NCI-H2171 (cell line): Measurements from ENCODE around the gene CD82.
"Not testable (repeated sequence)": the region's sequence is repeated elsewhere in the genome, so short reads cannot be mapped to it uniquely, and the experiment has no call there.

ENCODE experiments used
- DNase-seq: peaks from one replicate; lab custom pipeline; 2025; lab: John Stamatoyannopoulos, UW

CD82 gene

GRCh38 chr11:44559940-44560300 lies 5.5 kb upstream of the CD82 start:
- not testable (repeated sequence) for DNase-seq

DNA sequence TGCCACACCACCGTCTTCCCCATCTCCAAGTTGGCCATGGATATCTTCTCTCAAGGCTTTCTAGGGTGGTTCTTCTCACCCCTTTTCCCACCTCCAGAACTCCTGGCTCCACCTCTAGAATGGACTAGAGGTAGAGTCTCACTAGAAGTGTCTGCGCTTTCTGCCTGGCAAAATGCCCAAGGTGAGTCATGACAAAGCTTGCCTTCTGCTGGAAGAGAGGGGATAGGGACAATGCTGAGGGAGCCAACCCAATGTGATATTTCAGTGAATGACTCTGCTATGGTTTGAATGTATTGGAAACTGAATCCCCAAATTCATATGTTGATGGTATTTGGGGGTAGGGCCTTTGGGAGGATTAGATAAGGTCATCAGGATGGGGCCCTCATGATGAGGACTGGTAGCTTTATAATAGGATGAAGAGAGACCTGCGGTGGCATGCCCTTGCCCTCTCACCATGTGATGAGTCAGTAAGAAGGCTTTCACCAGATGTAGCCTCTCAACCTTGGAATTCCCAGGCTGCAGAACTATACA lies 4.1 kb upstream of the CD82 start:
- DNase-seq = no peak

DNA sequence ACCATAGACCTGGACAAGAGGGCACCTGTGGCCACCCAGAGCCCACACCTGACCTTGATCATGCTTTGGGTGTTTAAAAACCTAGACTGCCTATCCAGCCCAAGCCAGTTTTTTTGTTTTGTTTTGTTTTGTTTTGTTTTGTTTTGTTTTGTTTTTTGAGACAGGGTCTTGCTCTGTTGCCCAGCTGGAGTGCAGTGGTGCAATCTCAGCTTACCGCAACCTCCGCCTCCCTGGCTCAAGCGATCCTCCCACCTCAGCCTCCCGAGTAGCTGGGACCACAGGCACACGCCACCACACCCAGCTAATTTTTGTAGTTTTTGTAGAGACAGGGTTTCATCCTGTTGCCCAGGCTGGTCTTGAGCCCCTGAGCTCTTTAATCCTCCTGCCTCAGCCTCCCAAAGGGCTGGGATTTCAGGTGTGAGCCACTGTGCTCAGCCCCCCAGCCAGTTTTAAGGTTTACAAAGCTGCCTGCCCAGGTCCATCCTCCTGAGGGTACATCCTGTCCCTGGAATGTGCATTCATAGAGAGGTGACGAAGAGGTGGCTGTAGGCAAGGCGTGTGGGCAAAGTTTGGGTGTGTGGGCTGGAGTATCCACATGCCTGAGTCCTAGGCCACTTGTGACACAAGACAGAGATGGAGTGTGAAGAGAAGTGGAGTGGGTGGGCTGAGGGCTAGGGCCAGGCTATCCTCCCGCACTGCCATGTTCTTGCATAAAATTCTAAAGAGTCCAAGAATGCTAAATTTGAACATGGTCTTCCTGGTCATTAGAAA lies 3.3 kb upstream of the CD82 start:
- DNase-seq = no peak

- DNase-seq = no peak
These were observed 2.5 kb upstream of the CD82 start for GRCh38 chr11:44562845-44563460.

DNA sequence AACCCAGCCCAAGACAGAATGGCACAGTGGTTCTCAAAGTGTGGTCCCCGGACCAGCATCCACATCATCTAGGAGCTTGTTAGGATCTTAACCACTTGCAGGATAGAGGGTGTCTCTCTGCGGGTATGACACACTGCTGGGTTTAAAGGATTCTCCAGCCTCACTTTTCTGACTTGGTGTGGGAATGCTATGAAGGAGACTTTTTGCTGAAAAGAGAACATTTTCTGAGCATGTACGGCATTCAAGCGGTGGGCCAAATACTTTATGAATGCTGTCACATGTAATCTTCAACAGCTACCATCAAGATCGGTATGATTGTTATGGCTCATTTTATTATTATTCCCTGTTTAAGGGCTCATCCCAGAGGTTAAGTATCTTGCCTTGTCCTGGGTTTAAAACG lies 1.8 kb upstream of the CD82 start:
- DNase-seq = no peak

DNA sequence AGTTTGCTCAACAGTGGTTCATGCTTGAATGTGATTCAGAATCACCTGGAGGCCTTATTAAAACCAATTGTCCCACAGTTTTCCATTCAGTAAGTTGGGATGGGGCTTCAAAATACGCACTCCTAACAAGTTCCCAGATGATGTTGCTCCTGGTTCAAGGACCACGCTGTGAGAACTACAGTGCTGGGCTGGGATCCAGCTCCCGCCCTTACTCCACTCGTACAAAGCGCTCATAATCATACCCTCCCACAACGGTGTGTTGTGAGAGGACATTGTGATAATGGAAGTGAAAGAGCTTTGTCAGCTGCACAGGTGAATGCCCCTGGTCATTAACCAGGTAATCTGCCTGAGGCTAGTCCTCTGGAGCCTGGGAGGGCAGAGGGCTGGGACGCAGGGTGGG lies 1.3 kb upstream of the CD82 start:
- no peak for DNase-seq

- peak; percentile 45 for DNase-seq
These were observed 723 bp upstream of the CD82 start for GRCh38 chr11:44564670-44565210.

- DNase-seq = no peak
These were observed 788 bp downstream of the CD82 start for GRCh38 chr11:44565953-44566949.

DNA sequence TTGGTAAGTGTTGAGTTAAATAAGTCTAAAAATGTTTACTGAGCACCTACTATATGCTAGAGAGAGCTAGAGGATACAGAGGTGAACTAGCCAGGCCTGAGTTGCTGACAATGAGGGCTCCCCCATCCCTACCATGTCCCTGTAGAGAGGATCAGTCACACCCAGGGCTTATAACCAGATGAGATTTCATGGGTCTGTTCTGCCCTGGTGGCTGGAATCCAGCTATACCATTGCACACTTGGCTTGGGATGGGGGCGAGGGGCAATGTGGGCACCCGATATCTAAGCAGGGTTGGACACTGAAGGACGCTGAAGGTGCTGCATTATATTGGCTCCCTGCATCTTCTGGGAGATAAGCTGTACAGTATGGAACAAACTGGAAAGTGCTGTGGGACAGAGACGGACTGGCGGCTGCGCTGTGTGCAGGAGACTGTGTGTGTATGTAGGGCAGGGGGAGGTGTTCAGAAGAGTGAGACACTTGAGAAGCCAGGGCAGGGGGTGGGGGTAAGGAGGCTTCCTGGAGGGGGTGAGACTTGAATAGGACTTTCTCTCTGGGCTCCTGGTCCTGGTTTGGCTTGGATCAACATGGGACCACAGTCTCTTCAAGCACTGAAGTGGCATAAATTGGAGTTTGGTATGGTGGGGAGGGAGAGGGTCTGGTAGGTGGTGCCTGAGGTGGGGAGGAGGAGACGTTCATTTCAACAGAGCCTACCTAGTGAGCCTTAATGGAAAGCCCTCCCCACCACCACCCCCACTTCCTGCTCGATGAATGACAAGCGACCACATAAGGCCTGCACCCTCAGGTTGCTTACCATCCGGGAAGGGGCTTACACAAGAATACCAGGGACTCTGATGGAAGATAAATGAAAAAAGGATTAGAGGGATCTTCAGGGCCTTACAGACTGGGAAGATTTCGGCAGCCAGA lies 1.8 kb downstream of the CD82 start:
- DNase-seq = no peak

- DNase-seq = no peak
These were observed 2.4 kb downstream of the CD82 start for GRCh38 chr11:44567876-44568256.

- no peak for DNase-seq
These were observed 2.8 kb downstream of the CD82 start for GRCh38 chr11:44568331-44568657.

DNA sequence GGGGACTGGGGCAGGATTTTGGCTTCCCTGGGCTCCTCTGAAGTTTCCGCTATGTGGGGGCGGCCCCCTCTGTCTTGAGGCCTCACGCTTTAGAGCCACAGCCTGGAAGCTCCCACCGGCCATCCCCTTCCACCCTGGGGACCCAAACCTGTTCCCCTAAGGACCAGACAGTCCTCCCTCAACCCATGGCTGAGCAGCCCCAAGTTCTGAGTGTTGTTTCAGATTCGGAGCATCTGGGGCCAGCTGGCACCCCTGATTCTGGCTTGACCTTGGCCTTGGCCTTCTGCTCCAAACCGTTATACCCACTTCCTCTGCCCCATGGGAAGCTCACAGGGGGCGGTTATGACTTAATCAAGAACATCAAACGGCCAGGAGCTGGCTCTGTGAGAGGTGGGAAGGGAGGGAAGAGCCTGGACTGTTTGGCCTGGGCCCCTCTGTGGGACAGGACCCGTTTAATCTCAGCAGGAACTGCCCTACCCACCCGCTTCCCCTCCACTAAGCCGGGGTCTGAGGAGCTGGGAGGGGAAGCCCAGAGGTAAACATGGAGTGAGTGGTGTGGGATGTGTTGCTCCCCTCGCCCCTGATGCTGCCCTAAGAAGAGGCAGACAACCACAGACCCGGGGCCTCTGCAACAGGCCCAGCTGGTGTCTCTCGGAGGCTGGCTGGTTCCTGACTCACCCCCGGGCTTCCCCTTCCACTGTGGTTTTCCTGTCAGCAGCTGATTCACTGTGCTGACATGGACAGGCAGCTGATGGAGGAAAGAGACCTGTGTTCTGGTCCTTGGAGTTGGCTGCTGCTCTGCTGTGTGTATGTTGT lies 3.4 kb downstream of the CD82 start:
- DNase-seq = no peak

GRCh38 chr11:44570411-44571155 lies 5.1 kb downstream of the CD82 start:
- no peak for DNase-seq

- no peak for DNase-seq
These were observed 6.4 kb downstream of the CD82 start for GRCh38 chr11:44571871-44572270.

- DNase-seq = no peak
These were observed 7.0 kb downstream of the CD82 start for GRCh38 chr11:44572436-44572835.

DNA sequence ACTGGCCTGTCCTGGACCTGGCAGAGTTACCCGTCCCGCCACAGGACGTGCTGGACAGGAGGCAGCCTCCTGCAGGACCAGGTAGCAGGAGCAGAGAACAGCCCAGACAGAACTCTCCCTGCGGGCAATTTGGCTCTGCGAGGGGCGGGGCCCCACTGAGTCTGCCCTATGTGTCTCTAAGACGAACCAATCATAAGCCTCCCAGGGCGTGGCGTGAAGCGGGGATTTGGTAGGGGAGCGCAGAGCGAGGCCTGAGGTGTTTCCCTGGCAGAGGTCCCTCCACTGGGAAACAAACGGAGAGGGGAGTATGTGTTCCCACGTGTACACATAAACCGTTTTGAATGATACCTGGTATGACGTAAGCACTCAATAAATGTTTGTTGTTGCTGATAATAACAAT lies 7.4 kb downstream of the CD82 start:
- DNase-seq = no peak

GRCh38 chr11:44573333-44573732 lies 7.9 kb downstream of the CD82 start:
- no peak for DNase-seq

- no peak for DNase-seq
These were observed 9.3 kb downstream of the CD82 start for GRCh38 chr11:44574610-44575287.

GRCh38 chr11:44575288-44575672 lies 9.8 kb downstream of the CD82 start:
- DNase-seq = no peak
